GM12878 (cell line): ENCODE measurements around the gene REEP3. TPM values are rescaled to one million over a fixed set of nuclear protein-coding genes. Genes with fewer than 3 reads are reported as not detected.

Experiments
- ATAC-seq: fragments of 200-7000 bp; cut with Tn5 transposase; 3 replicates; pipeline ENCODE4 v1.9.1; 2020; ENCODE audit warnings: mild to moderate bottlenecking, moderate library complexity
- BruUV-seq: library from RNA; stranded (reverse); fragments of 400-500 nt; replicated peaks from 2 replicates; lab custom pipeline; 2021; lab: Mats Ljungman, UMichigan
- CTCF ChIA-PET: fragments of 300-600 bp; sonication (Branson Sonifier 250); formaldehyde crosslinking; extraction: SDS; loops from one replicate; lab custom pipeline; 2021; ENCODE audit warnings: inconsistent platforms; lab: Yijun Ruan, JAX
- POLR2A ChIA-PET: fragments of 350-600 bp; formaldehyde crosslinking; extraction: SDS; loops from one replicate; lab custom pipeline; 2021; ENCODE audit warnings: inconsistent platforms; lab: Charles Lee
- RAD21 ChIA-PET: fragments of 300-600 bp; sonication (Branson Sonifier 250); formaldehyde crosslinking; loops from one replicate; lab custom pipeline; 2023; ENCODE audit warnings: antibody characterized with exemption; ENCODE audit not compliant: unreplicated experiment; lab: Charles Lee
- SMC1A ChIA-PET: fragments of 300-600 bp; sonication (Branson Sonifier 250); formaldehyde crosslinking; loops from one replicate; lab custom pipeline; 2023; ENCODE audit not compliant: unreplicated experiment, uncharacterized antibody; lab: Charles Lee
- DNase-seq: peaks from one replicate; pipeline ENCODE4 v3.0.0-alpha.2; 2011; ENCODE audit warnings: low read depth, low spot score
- FAIRE-seq: peaks from 3 replicates; lab custom pipeline; 2011; peaks lifted over from hg19 to GRCh38; lab: Jason Lieb, UNC
- H2AFZ ChIP-seq: 2 replicates; pipeline ENCODE4 v1.6.0; 2011; ENCODE audit warnings: low read depth, low read length, control low read depth; ENCODE audit not compliant: control insufficient read depth
- H3K27ac ChIP-seq: 2 replicates; pipeline ENCODE4 v1.5.1; 2011; ENCODE audit warnings: control low read depth; ENCODE audit not compliant: control insufficient read depth, insufficient read depth
- H3K27me3 ChIP-seq, 2 experiments: replicated peaks in 1 of 2; 2 replicates each; pipeline versions ENCODE4 v1.6.0 to v1.6.1; 2011; ENCODE audit warnings: low read length in 1 of 2; ENCODE audit not compliant: control insufficient read depth in 2 of 2, insufficient read depth in 2 of 2
- H3K36me3 ChIP-seq, 2 experiments: 2 replicates each; pipeline ENCODE4 v1.5.1; 2011; ENCODE audit warnings: low read length in 1 of 2; ENCODE audit not compliant: control insufficient read depth in 2 of 2, insufficient read depth in 2 of 2
- H3K4me1 ChIP-seq: 2 replicates; pipeline ENCODE4 v1.6.1; 2011; ENCODE audit warnings: mild to moderate bottlenecking, low read length, moderate library complexity, mixed read lengths; ENCODE audit not compliant: control insufficient read depth, insufficient read depth
- H3K4me2 ChIP-seq: 2 replicates; pipeline ENCODE4 v1.6.0; 2011; ENCODE audit warnings: control low read depth; ENCODE audit not compliant: control insufficient read depth, insufficient read depth
- H3K4me3 ChIP-seq: fragments of 200-600 bp; sonication (generic); 2 replicates; pipeline ENCODE4 v1.5.1; 2016
- H3K79me2 ChIP-seq: 2 replicates; pipeline ENCODE4 v1.6.0; 2011; ENCODE audit warnings: low read length; ENCODE audit not compliant: control insufficient read depth, insufficient read depth
- H3K9ac ChIP-seq: 2 replicates; pipeline ENCODE4 v1.8.0; 2011; ENCODE audit warnings: low read length, control low read depth, mixed read lengths; ENCODE audit not compliant: control insufficient read depth, insufficient read depth
- H3K9me3 ChIP-seq: replicated peaks from 3 replicates; pipeline ENCODE4 v1.5.1; 2011; ENCODE audit warnings: mild to moderate bottlenecking, low read length; ENCODE audit not compliant: control insufficient read depth, insufficient read depth
- H4K20me1 ChIP-seq: 2 replicates; pipeline ENCODE4 v1.6.0; 2011; ENCODE audit not compliant: control insufficient read depth, insufficient read depth
- CREM ChIP-seq: IDR thresholded peaks from 2 replicates; pipeline ENCODE4 v1.6.1; 2014; ENCODE audit warnings: antibody characterized with exemption, low read depth
- E2F4 ChIP-seq: IDR thresholded peaks from 2 replicates; pipeline ENCODE4 v1.6.1; 2012; ENCODE audit warnings: low read depth, low read length, improper control_type of control experiment
- E2F8 ChIP-seq: fragments of 450-650 bp; IDR thresholded peaks from 2 replicates; pipeline ENCODE4 v1.6.1; 2018; ENCODE audit warnings: mild to moderate bottlenecking, low read depth, moderate library complexity; ENCODE audit not compliant: partially characterized antibody
- HDGF ChIP-seq: fragments of 450-650 bp; IDR thresholded peaks from 2 replicates; pipeline ENCODE4 v1.6.1; 2016; ENCODE audit warnings: antibody characterized with exemption
- HSF1 ChIP-seq: fragments of 150-350 bp; IDR thresholded peaks from 2 replicates; pipeline ENCODE4 v1.6.1; 2014; ENCODE audit warnings: mild to moderate bottlenecking, low read depth, low read length
- MTA2 ChIP-seq: fragments of 450-650 bp; IDR thresholded peaks from 2 replicates; pipeline ENCODE4 v1.6.1; 2016; ENCODE audit warnings: low read depth, mild to moderate bottlenecking, moderate library complexity
- NRF1 ChIP-seq: conservative IDR thresholded peaks from 2 replicates; pipeline ENCODE4 v1.6.1; 2011; ENCODE audit warnings: mild to moderate bottlenecking, low read depth, low read length, improper control_type of control experiment
- PKNOX1 ChIP-seq: fragments of 450-650 bp; IDR thresholded peaks from 2 replicates; pipeline ENCODE4 v1.6.1; 2016; ENCODE audit warnings: mild to moderate bottlenecking
- SKIL ChIP-seq: fragments of 450-650 bp; IDR thresholded peaks from 2 replicates; pipeline ENCODE4 v1.6.1; 2017; ENCODE audit warnings: mild to moderate bottlenecking, low read depth, inconsistent platforms; ENCODE audit not compliant: poor library complexity, severe bottlenecking
- SMAD5 ChIP-seq: IDR thresholded peaks from 2 replicates; pipeline ENCODE4 v1.6.1; 2016; ENCODE audit warnings: antibody characterized with exemption, low read depth
- ZBTB33 ChIP-seq: fragments of 450-650 bp; IDR thresholded peaks from 2 replicates; pipeline ENCODE4 v1.6.1; 2017; ENCODE audit warnings: mild to moderate bottlenecking
- WGBS: methylation state at CpG from one replicate; pipeline ENCODE4 v1.1.6; 2016; ENCODE audit warnings: low lambda C conversion rate; ENCODE audit not compliant: insufficient replicate concordance, insufficient coverage; ENCODE audit errors: missing lambda C conversion rate; 5-methylcytosine and 5-hydroxymethylcytosine counted together
- in situ Hi-C: fragments of 300-500 bp; cut with MboI; formaldehyde crosslinking; loops from 9 replicates; pipeline ENCODE4 v1.14.3; 2018; ENCODE audit warnings: mixed read lengths
- intact Hi-C: fragments of 100-400 bp; cut with micrococcal nuclease; formaldehyde crosslinking; loops from one replicate; pipeline ENCODE4 v1.14.2; 2022; ENCODE audit not compliant: unreplicated experiment
- polyA plus RNA-seq, 11 experiments: library from polyadenylated mRNA; depleted of rRNA in 4 of 11; unstranded in 6 of 11; stranded (reverse) in 5 of 11; fragments of >200 nt; fragmentation: Nextera tagmentation in 4 of 11; fragmentation: Illumina TruSeq in 1 of 11; extraction: Ambion mirVana in 4 of 11; extraction: Trizol in 1 of 11; gene quantifications; 1 replicate in 1 of 11; 2 replicates in 10 of 11; pipeline versions ENCODE4 v1.2.1 to v1.2.3, GENCODE V29; 2011 to 2016; ENCODE audit warnings: inconsistent platforms in 2 of 11, missing spikeins in 2 of 11, low read depth in 1 of 11
- total RNA-seq, 4 experiments: library from RNA; depleted of rRNA in 3 of 4; stranded (reverse); fragments of >200 nt in 3 of 4; fragmentation: Illumina TruSeq in 1 of 4; extraction: Trizol in 1 of 4; gene quantifications; 2 replicates each; pipeline versions ENCODE4 v1.2.1 to v1.2.3, GENCODE V29; 2013 to 2021

The REEP3 gene
- total and polyA plus RNA-seq, 10 of the 15 experiments (the other 5 are each of a cell fraction or from before 2014, with no cell fraction given): 4.9 to 25.9 (median 16.2) TPM

GRCh38 chr10:63596924-63597323, 75.7 kb downstream of the REEP3 start (continued):
- no peak for TF ChIP-seq SKIL

- POLR2A ChIA-PET: no interaction called here
- no TSS peak for BruUV-seq
- TF ChIP-seq SMAD5: no peak
- TF ChIP-seq ZBTB33: no peak
- TF ChIP-seq MTA2: no peak
- TF ChIP-seq HSF1: no peak
- TF ChIP-seq HDGF: no peak
- TF ChIP-seq E2F4: no peak
- no peak for TF ChIP-seq PKNOX1
- TF ChIP-seq CREM: no peak
- TF ChIP-seq NRF1: no peak
- TF ChIP-seq E2F8: no peak
Measured at GRCh38 chr10:63600540-63600939, 79.3 kb downstream of the REEP3 start.

More at GRCh38 chr10:63600540-63600939, 79.3 kb downstream of the REEP3 start:
- ChIA-PET SMC1A (no interaction called here), RAD21 (no interaction called here), CTCF (interaction anchor here (1.0 kb wide), 1 partner anchor 8 kb away, joined by 4 read pairs; no protein-coding TSS in a partner anchor)
- Histone ChIP-seq H3K4me3 (no peak overlapping the region), H3K27me3 (no peaks in the 10 kb centered on the region), H3K4me2 (no peak overlapping the region), H3K79me2 (no peaks in the 10 kb centered on the region), H3K9ac (no peak overlapping the region), H3K9me3 (no peaks in the 10 kb centered on the region; the same call in 2 of the 3 replicates), H3K36me3 (peaks cover 0 to 2% of the 10 kb centered on the region in 2 experiments; a peak in 2 of 4 replicates), H2AFZ (no peak overlapping the region), H4K20me1 (no peaks in the 10 kb centered on the region), H3K4me1 (peaks cover 6% of the 10 kb centered on the region), H3K27ac (no peak overlapping the region)
- in situ Hi-C loops: no loop called here
- ATAC-seq (no peak), DNase-seq (no peak), FAIRE-seq (no peak)
- WGBS: 100% methylated on average over 1 of the region's 1 CpG
- intact Hi-C loops: no loop called here
